IPS-20b (cell line): ENCODE results near the gene ADARB1.
"Not testable (repeated sequence)": the region's sequence is repeated elsewhere in the genome, so short reads cannot be mapped to it uniquely, and the experiment has no call there.

Source experiments
- H3K27ac ChIP-seq: one replicate; pipeline ENCODE4 v1.5.1; 2013; ENCODE audit warnings: low read length
- H3K27me3 ChIP-seq: 2 replicates; pipeline ENCODE4 v1.6.1; 2013; ENCODE audit warnings: mild to moderate bottlenecking, low read length, inconsistent platforms; ENCODE audit not compliant: insufficient read depth
- H3K36me3 ChIP-seq: 2 replicates; pipeline ENCODE4 v1.6.1; 2013; ENCODE audit warnings: low read depth, mild to moderate bottlenecking, inconsistent platforms, low read length, moderate library complexity; ENCODE audit not compliant: insufficient read depth
- H3K4me1 ChIP-seq: 2 replicates; pipeline ENCODE4 v1.6.1; 2013; ENCODE audit warnings: mild to moderate bottlenecking, control low read depth, inconsistent platforms, low read length, moderate library complexity; ENCODE audit not compliant: insufficient read depth
- H3K4me3 ChIP-seq: 2 replicates; pipeline ENCODE4 v1.5.1; 2013; ENCODE audit warnings: mild to moderate bottlenecking, low read length, inconsistent platforms
- H3K9ac ChIP-seq: 2 replicates; pipeline ENCODE4 v1.6.1; 2013; ENCODE audit warnings: low read depth, mild to moderate bottlenecking, inconsistent platforms, low read length, moderate library complexity
- H3K9me3 ChIP-seq: 2 replicates; pipeline ENCODE4 v1.6.1; 2013; ENCODE audit warnings: mild to moderate bottlenecking, low read depth, low read length, inconsistent platforms; ENCODE audit not compliant: insufficient read depth

The ADARB1 gene, protein sequence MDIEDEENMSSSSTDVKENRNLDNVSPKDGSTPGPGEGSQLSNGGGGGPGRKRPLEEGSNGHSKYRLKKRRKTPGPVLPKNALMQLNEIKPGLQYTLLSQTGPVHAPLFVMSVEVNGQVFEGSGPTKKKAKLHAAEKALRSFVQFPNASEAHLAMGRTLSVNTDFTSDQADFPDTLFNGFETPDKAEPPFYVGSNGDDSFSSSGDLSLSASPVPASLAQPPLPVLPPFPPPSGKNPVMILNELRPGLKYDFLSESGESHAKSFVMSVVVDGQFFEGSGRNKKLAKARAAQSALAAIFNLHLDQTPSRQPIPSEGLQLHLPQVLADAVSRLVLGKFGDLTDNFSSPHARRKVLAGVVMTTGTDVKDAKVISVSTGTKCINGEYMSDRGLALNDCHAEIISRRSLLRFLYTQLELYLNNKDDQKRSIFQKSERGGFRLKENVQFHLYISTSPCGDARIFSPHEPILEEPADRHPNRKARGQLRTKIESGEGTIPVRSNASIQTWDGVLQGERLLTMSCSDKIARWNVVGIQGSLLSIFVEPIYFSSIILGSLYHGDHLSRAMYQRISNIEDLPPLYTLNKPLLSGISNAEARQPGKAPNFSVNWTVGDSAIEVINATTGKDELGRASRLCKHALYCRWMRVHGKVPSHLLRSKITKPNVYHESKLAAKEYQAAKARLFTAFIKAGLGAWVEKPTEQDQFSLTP

DNA sequence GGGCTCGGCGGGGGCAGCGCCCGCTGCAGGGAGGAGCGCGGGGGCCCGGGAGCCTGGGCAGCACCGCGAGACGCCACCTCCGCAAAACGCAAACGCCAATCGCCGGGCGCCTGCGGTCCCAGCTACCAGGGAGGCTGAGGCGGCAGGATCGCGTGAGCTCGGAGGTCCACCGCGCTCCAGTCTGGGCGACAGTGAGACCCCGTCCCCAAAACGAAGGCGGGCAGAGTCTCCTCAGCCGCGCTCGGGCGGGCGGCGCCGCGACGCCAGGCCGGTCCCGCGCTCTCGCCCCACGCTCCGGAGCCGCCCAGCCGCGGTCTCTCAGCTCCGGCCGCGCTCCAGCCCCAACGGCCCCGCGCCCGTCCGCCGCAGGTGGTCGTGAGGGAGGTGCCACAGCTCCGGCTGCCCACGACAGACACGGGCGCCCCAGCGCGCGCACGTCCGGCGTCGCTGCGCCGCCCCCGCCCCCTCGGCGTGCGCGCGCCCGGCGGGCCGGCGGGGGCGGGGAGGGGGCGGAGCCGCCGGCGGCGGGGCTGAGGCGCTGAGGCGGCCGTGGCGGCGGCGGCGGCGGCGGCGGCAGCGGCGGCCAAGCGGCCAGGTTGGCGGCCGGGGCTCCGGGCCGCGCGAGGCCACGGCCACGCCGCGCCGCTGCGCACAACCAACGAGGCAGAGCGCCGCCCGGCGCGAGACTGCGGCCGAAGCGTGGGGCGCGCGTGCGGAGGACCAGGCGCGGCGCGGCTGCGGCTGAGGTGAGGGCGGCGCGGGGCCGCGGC lies at the start of gene ADARB1:
TSS of gene ADARB1 (plus strand) at position 533 of the 770 bp plus-strand sequence. CDS start 97,077 bp downstream, outside the sequence.
- Histone ChIP-seq H3K27ac (no peak within 1 kb of the TSS), H3K9ac (peak within 1 kb of the TSS; percentile 65; the same call in 1 of the 2 replicates), H3K27me3 (peaks cover 27% of the 10 kb centered on the region), H3K4me3 (peak within 1 kb of the TSS; percentile 65), H3K36me3 (no peaks in the 10 kb centered on the region), H3K9me3 (no peaks in the 10 kb centered on the region), H3K4me1 (0 out of 2 replicates have a peak, but pooled peaks cover 3% of the 10 kb centered on the region)

DNA sequence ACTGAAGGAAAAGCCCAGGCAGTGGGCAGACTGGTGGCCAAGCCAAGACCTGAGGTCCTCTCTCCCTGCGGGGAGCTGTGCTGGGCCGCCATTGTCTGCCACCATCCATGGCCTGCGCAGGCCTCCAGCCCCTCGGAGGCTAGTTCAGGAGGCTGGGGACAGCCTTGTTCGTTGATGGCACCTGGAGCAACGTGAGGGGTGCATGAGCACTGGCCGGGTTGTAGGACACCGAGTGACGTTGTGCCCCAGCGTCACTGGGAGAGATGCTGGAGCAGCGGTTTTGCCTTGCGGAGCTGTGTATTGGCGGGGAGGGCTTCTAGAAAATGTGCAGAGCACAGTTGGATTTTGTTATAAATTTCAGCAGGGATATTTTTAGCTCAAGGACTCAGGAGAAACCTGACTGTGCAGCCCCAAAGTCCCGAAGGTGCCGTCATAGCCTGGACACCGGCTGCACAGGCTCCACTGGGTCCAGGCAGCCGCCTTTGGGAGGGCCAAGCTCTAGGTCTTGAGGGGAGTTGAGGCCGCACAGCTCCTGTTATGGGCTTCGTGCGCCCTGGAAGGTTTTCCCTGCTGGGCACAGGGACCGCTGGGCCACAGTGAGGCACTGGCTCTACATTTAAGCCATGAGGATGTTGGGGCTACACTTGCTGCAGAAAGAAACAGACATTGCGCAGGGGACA lies 48.2 kb upstream of the ADARB1 start:
- no peaks in the 10 kb centered on the region for H3K9me3 ChIP-seq
- no peaks in the 10 kb centered on the region for H3K36me3 ChIP-seq

DNA sequence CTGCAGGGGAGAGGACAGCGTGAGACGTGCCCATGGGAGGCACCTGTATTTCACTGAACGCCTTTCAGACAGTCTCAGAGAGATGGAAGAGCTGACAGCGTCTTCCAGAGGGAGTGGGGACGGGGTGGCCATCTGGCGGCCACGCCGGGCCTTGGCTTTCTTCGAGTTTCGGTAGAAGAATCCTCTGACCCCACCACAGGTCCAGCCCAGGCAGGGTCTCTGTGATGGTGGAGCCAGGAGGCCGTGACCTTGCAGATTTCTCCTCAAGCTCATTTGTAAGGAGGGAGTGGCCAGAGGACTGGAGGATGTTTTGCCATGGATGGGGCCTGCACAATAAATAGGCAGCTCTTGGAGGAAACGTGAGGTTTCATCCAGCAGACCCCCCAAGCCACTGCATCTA lies 47.6 kb upstream of the ADARB1 start:
- peaks cover 9% of the 10 kb centered on the region; the same call in 1 of the 2 replicates for H3K27me3 ChIP-seq
- no peaks in the 10 kb centered on the region for H3K9me3 ChIP-seq
- H3K4me3 ChIP-seq, result no peak overlapping the region
- peaks cover 8% of the 10 kb centered on the region; the same call in 1 of the 2 replicates for H3K4me1 ChIP-seq
- H3K27ac ChIP-seq, result no peak overlapping the region
- no peaks in the 10 kb centered on the region for H3K36me3 ChIP-seq
- H3K9ac ChIP-seq, result no peak overlapping the region

More for the DNA sequence above, 48.2 kb upstream of the ADARB1 start:
- H3K27ac ChIP-seq, result no peak overlapping the region
- peaks cover 8% of the 10 kb centered on the region; the same call in 1 of the 2 replicates for H3K4me1 ChIP-seq
- H3K9ac ChIP-seq, result no peak overlapping the region
- peaks cover 9% of the 10 kb centered on the region; the same call in 1 of the 2 replicates for H3K27me3 ChIP-seq
- H3K4me3 ChIP-seq, result no peak overlapping the region

DNA sequence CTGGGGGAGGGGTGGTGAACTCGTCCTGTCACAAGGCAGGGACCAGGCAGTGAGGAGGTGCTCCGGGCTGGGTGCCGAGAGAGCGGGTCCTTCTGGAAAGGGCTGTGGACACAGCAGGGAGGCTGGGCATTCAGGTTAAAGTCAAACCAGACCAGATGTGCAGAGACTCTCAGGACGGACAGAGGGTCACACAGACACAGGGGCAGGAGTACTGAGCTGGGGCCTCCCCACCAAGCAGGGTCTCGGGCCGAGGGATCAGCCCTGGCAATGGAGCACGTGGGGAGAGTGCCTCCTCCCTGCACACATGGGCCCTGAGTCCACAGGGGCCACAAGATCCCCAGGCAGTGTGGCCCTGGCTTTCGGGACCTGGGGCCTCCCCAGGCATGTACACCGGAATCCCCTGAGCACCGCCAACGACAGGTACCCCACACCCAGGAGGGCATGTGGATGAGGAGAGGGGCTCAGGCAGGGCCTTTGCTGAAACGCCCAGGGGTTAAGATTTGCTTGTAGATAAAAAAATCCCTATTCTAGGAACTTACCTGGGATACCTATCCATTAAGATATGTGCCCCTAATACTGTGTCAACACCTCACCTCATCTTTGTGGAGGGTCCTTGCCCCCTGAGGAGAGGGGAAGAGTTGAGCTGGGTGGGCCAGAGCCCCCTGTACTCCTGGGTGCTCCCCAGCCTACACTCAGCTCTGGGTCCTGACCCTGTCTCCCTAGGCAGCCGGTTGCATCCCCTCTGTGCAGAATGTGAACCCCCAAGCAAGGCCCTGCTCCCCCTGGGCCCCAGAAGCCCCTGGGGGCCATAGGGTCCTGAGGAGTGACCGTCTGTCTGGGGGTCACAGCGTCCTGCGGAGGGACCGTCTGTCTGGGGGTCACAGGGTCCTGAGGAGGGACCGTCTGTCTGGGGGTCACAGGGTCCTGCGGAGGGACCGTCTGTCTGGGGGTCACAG lies 46.9 kb upstream of the ADARB1 start:
- Histone ChIP-seq H3K9me3 (no peaks in the 10 kb centered on the region), H3K27ac (no peak overlapping the region), H3K4me3 (no peak overlapping the region), H3K27me3 (peaks cover 9% of the 10 kb centered on the region; the same call in 1 of the 2 replicates), H3K4me1 (peaks cover 8% of the 10 kb centered on the region; the same call in 1 of the 2 replicates), H3K36me3 (no peaks in the 10 kb centered on the region), H3K9ac (no peak overlapping the region)

DNA sequence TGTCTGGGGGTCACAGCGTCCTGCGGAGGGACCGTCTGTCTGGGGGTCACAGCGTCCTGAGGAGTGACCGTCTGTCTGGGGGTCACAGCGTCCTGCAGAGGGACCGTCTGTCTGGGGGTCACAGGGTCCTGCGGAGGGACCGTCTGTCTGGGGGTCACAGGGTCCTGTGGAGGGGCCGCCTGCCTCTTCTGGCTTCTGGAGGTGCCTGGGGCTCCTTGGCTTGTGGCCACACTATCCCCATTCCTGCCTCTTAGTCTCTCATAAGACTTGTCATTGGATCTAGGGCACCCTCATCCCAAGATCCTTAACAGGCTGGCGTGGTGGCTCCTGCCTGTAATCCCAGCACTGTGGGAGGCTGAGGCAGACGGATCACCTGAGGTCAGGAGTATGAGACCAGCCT lies 45.7 kb upstream of the ADARB1 start:
- H3K4me1 ChIP-seq, H3K9ac ChIP-seq, H3K27me3 ChIP-seq, H3K27ac ChIP-seq, H3K4me3 ChIP-seq, H3K9me3 ChIP-seq, H3K36me3 ChIP-seq: not testable (repeated sequence)

DNA sequence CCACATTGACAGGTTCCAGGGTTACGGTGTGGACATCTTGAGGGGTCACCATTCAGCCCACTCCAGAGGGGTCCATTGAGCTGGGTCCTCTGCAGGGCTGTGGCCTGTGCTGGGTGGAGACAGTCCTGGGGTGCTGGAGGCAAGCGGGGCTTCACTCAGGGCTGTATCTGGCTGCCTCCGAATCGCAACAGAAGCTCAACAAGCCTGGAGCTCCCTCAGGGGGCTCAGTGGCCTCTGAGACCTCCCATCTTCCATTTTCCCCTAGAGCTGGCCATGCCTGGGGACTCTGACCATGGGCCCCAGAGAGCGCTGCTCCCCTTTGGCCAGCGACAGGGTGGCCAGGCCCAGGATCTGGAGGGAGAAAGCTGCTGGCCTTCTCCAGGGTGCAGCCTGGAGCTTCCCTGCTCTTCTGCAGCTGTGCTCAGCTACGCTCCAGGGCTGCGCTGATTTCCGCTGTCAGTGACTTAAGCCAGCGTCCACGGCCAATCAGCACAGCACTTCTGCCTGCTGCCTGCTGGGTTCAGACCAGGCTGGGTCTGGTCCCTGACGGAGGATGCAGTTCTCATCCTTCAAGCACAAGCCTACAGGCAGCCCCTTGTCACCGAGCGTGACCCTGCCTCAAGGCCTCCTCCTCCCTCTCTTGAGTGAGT lies 45.0 kb upstream of the ADARB1 start:
- Histone ChIP-seq H3K36me3 (no peaks in the 10 kb centered on the region), H3K27ac (no peak overlapping the region), H3K9me3 (no peaks in the 10 kb centered on the region), H3K4me3 (peak overlapping the region; percentile 38; the same call in 1 of the 2 replicates), H3K4me1 (peaks cover 8% of the 10 kb centered on the region; the same call in 1 of the 2 replicates), H3K27me3 (peaks cover 9% of the 10 kb centered on the region; the same call in 1 of the 2 replicates), H3K9ac (peak overlapping the region; percentile 34; the same call in 1 of the 2 replicates)

DNA sequence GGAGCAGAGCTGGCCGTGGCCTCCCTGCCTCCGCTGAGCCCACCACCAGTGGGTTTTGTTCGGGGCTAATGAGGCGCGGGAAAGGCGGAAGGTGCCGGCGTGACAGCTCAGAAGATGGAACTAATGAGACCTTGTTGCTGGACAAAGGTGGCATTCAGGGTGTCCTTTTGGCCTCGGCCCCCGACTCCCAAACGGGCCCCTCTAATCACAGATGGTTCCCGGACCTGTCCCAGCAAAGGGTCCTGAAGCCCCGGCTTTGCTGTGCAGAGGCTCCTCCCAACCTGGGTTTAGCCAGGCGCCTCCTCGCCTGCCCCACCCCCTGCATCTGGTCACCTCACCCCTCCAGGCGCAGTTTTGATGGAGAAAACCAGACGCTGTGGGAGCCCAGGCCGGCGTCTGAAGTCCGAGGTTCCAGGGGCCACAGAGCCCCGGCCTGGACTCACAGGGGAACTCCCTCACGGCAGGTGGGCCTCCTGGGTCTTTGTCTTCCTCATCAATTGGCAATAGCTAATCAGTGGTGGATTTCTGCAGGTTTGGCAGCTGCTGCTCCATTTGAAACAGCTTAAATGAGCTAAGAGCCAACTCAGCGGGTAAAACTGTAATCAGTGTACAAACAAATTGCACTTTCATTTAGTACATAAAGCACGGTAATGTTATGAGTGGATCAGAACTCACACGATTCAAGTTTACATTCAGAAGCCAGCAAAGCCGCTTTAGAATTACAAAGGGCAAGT lies 44.3 kb upstream of the ADARB1 start:
- Histone ChIP-seq H3K27ac (no peak overlapping the region), H3K9me3 (no peaks in the 10 kb centered on the region), H3K4me1 (peaks cover 8% of the 10 kb centered on the region; the same call in 1 of the 2 replicates), H3K9ac (peak overlapping the region; percentile 34; the same call in 1 of the 2 replicates), H3K27me3 (peaks cover 9% of the 10 kb centered on the region; the same call in 1 of the 2 replicates), H3K36me3 (no peaks in the 10 kb centered on the region), H3K4me3 (peak overlapping the region; percentile 38; the same call in 1 of the 2 replicates)

DNA sequence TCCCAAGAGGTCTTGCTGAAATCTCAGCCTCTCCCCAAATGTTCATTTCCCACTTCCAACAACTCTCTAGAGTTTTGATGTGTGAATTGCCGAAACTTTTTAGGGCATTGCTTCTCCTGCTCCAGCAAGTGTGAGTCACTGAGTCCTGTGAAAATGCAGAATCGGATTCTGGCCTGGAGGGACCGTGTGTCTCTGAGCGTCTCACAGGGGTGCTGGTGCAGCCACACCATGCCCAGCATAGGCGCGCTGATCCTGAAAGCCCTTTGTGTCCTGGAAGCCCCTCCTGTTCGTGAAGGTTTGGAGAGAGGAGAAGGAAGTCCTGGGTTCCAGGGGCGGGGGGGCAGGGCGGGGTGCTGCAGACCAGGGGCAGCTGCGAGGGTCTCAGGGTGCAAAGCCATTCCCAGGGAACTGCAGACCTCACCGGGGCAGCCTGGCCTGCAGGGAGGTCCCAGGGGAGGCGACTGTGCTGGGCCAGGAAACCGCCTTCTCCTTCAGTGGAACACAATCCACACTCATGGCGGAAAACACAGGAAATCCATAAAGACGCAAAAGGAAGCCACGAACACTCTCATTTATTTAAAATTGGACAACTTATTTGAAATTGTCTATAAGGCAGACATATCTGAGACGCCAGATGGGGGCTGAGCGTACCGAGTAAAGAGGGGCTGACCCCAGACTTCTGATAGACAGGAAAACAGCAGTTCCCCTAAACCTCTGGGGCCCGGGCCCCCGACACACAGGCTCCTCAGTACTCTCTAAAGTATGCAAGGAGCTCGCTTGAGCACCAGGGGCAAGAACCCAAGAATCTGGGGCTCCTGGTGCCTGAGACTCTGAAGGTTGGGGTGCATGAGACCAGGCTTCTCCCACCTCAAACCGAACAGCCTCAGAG lies 43.5 kb upstream of the ADARB1 start:
- Histone ChIP-seq H3K27ac (no peak overlapping the region), H3K4me3 (peak overlapping the region; percentile 38; the same call in 1 of the 2 replicates), H3K27me3 (peaks cover 9% of the 10 kb centered on the region; the same call in 1 of the 2 replicates), H3K36me3 (no peaks in the 10 kb centered on the region), H3K9me3 (no peaks in the 10 kb centered on the region), H3K9ac (no peak overlapping the region; the same call in 1 of the 2 replicates), H3K4me1 (peaks cover 8% of the 10 kb centered on the region; the same call in 1 of the 2 replicates)
